ENCODE results near the gene NIFK.
A peak's percentile ranks its signal among the peaks of the same experiment; 100 is the strongest.
"Not testable (repeated sequence)": the region's sequence is repeated elsewhere in the genome, so short reads cannot be mapped to it uniquely, and the experiment has no call there.

The NIFK gene

GRCh38 chr2:121735518-121736074 lies 1.1 kb downstream of the NIFK start:
- Histone ChIP-seq H3K9ac (ENCODE audit: low read depth, low read length) (peak overlapping the region; percentile 79), H3K79me2 (ENCODE audit: insufficient read depth, low read length) (peaks cover 47% of the 10 kb centered on the region), H3K9me3 (ENCODE audit: insufficient read depth, low read length, severe bottlenecking) (no peaks in the 10 kb centered on the region), H4K20me1 (ENCODE audit: insufficient read depth, low read length) (peaks cover 24% of the 10 kb centered on the region; the same call in 1 of the 2 replicates), H3K4me1 (ENCODE audit: insufficient read depth, low read length) (peaks cover 25% of the 10 kb centered on the region), H3K4me2 (ENCODE audit: insufficient read depth, low read length) (peak overlapping the region; percentile 97), H3K4me3 (ENCODE audit: low read depth in 1 of 2, low read length in 2 of 2) (peak overlapping the region; percentile 88 to 99), H3K27me3 (ENCODE audit: insufficient read depth, low read length, poor library complexity) (no peaks in the 10 kb centered on the region), H2AFZ (ENCODE audit: low read depth, low read length) (peak overlapping the region; percentile 83), H3K36me3 (ENCODE audit: insufficient read depth, low read length) (peaks cover 50% of the 10 kb centered on the region), H3K27ac (ENCODE audit: low read length) (peak overlapping the region; percentile 77)
- TF ChIP-seq CTCF (IDR thresholded peaks at IDR 0.05; ENCODE audit: borderline replicate concordance, extremely low read depth, low read length, poor library complexity, severe bottlenecking) (no peak), EZH2 (IDR thresholded peaks at IDR 0.05; ENCODE audit: borderline replicate concordance, low read depth, low read length, severe bottlenecking) (no peak)
- no peak for DNase-seq
- no peak for ATAC-seq (ENCODE audit: insufficient read depth, low read depth)

GRCh38 chr2:121734544-121734943 lies 2.1 kb downstream of the NIFK start:
- DNase-seq; H3K9me3 ChIP-seq (ENCODE audit: insufficient read depth, low read length, severe bottlenecking); ATAC-seq (ENCODE audit: insufficient read depth, low read depth); H3K9ac ChIP-seq (ENCODE audit: low read depth, low read length); H3K27me3 ChIP-seq (ENCODE audit: insufficient read depth, low read length, poor library complexity); H2AFZ ChIP-seq (ENCODE audit: low read depth, low read length); H3K27ac ChIP-seq (ENCODE audit: low read length): not testable (repeated sequence)
- H3K4me1 ChIP-seq (ENCODE audit: insufficient read depth, low read length), result peaks cover 25% of the 10 kb centered on the region
- H3K79me2 ChIP-seq (ENCODE audit: insufficient read depth, low read length), result peaks cover 47% of the 10 kb centered on the region
- peaks cover 60% of the 10 kb centered on the region for H3K36me3 ChIP-seq (ENCODE audit: insufficient read depth, low read length)
- H3K4me2 ChIP-seq (ENCODE audit: insufficient read depth, low read length), result peak overlapping the region; percentile 97; the same call in 1 of the 2 replicates
- peaks cover 24% of the 10 kb centered on the region; the same call in 1 of the 2 replicates for H4K20me1 ChIP-seq (ENCODE audit: insufficient read depth, low read length)
- peak overlapping the region in 1 of 2 experiments; percentile 99; a peak in 1 of 4 replicates for H3K4me3 ChIP-seq (ENCODE audit: low read depth in 1 of 2, low read length in 2 of 2)

- TF ChIP-seq CTCF (IDR thresholded peaks at IDR 0.05; ENCODE audit: borderline replicate concordance, extremely low read depth, low read length, poor library complexity, severe bottlenecking), result no peak
- no peak for TF ChIP-seq EZH2 (IDR thresholded peaks at IDR 0.05; ENCODE audit: borderline replicate concordance, low read depth, low read length, severe bottlenecking)
- Histone ChIP-seq H3K9me3 (ENCODE audit: insufficient read depth, low read length, severe bottlenecking) (no peaks in the 10 kb centered on the region), H3K4me1 (ENCODE audit: insufficient read depth, low read length) (peaks cover 16% of the 10 kb centered on the region), H3K4me3 (ENCODE audit: low read depth in 1 of 2, low read length in 2 of 2) (no peak overlapping the region), H3K4me2 (ENCODE audit: insufficient read depth, low read length) (no peak overlapping the region), H3K36me3 (ENCODE audit: insufficient read depth, low read length) (peaks cover 91% of the 10 kb centered on the region), H4K20me1 (ENCODE audit: insufficient read depth, low read length) (peaks cover 29% of the 10 kb centered on the region; the same call in 1 of the 2 replicates), H3K27ac (ENCODE audit: low read length) (no peak overlapping the region), H3K27me3 (ENCODE audit: insufficient read depth, low read length, poor library complexity) (no peaks in the 10 kb centered on the region), H2AFZ (ENCODE audit: low read depth, low read length) (no peak overlapping the region), H3K79me2 (ENCODE audit: insufficient read depth, low read length) (peaks cover 43% of the 10 kb centered on the region), H3K9ac (ENCODE audit: low read depth, low read length) (no peak overlapping the region)
- DNase-seq, result no peak
- no peak for ATAC-seq (ENCODE audit: insufficient read depth, low read depth)
These were observed 5.3 kb downstream of the NIFK start for GRCh38 chr2:121731366-121731765.

- H3K9ac ChIP-seq (ENCODE audit: low read depth, low read length), result no peak overlapping the region
- no peak overlapping the region for H2AFZ ChIP-seq (ENCODE audit: low read depth, low read length)
- peaks cover 16% of the 10 kb centered on the region; the same call in 1 of the 2 replicates for H4K20me1 ChIP-seq (ENCODE audit: insufficient read depth, low read length)
- no peak overlapping the region for H3K4me3 ChIP-seq (ENCODE audit: low read depth in 1 of 2, low read length in 2 of 2)
- H3K9me3 ChIP-seq (ENCODE audit: insufficient read depth, low read length, severe bottlenecking), result no peaks in the 10 kb centered on the region
- H3K79me2 ChIP-seq (ENCODE audit: insufficient read depth, low read length), result peaks cover 15% of the 10 kb centered on the region; the same call in 1 of the 2 replicates
- DNase-seq (no peak), ATAC-seq (ENCODE audit: insufficient read depth, low read depth) (no peak)
- no peak overlapping the region for H3K27ac ChIP-seq (ENCODE audit: low read length)
- H3K36me3 ChIP-seq (ENCODE audit: insufficient read depth, low read length), result peaks cover 64% of the 10 kb centered on the region
- H3K4me1 ChIP-seq (ENCODE audit: insufficient read depth, low read length), result no peaks in the 10 kb centered on the region
- TF ChIP-seq CTCF (IDR thresholded peaks at IDR 0.05; ENCODE audit: borderline replicate concordance, extremely low read depth, low read length, poor library complexity, severe bottlenecking) (no peak), EZH2 (IDR thresholded peaks at IDR 0.05; ENCODE audit: borderline replicate concordance, low read depth, low read length, severe bottlenecking) (no peak)
- no peak overlapping the region for H3K4me2 ChIP-seq (ENCODE audit: insufficient read depth, low read length)
- no peaks in the 10 kb centered on the region for H3K27me3 ChIP-seq (ENCODE audit: insufficient read depth, low read length, poor library complexity)
These were observed 8.7 kb downstream of the NIFK start for GRCh38 chr2:121727950-121728349.
